Stimulated activated CD4-positive, alpha-beta T cell treated with anti-CD3 and anti-CD28 coated beads, Interleukin-4, amount 100 ng/mL, for 24 hours (primary cell): ENCODE results near the gene MAP2K7.
"Not testable (repeated sequence)": the region's sequence is repeated elsewhere in the genome, so short reads cannot be mapped to it uniquely, and the experiment has no call there.

Experiments used
- DNase-seq: peaks from one replicate; pipeline ENCODE4 v3.0.0-alpha.2; 2020

Gene MAP2K7

DNA sequence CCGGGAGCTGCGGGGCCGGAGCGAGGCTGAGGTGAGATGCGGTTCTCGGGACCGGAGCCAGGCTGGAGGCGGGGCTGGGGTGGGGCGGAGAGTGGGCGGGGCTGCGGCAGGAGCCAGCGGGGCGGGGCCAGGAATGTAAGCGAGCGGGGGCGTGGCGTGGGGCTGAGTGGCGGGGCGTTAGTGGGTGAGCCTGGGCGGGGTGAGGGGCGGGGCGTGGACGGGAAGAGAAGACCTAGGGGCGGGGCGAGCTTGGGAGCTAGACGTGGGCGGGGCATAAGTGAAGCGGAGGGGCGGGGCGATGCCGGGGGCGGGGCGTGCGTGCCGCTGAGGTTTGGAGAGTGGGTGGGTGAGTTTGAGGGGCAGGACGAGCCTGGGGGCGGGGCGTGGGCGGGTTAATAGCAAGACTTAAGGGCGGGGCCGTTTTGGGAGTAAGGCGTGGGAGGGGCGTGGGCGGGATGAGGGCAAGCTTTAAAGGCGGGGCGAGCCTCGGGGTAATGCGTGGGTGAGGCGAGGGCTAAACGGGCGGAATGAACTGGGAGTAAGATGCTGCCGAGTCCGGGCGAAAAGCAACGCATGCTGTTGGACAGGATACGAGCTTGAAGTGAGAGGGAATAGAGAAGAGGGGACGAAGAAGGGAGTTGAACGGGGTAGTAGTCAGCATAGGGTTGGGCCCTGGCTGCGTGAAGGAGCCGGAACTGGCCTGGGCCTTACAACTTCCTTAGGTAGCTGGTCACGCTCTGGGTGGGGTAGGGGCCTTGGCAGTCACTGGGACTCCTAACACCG lies 17.0 kb downstream of the MAP2K7 start:
- peak; percentile 98 for DNase-seq

DNA sequence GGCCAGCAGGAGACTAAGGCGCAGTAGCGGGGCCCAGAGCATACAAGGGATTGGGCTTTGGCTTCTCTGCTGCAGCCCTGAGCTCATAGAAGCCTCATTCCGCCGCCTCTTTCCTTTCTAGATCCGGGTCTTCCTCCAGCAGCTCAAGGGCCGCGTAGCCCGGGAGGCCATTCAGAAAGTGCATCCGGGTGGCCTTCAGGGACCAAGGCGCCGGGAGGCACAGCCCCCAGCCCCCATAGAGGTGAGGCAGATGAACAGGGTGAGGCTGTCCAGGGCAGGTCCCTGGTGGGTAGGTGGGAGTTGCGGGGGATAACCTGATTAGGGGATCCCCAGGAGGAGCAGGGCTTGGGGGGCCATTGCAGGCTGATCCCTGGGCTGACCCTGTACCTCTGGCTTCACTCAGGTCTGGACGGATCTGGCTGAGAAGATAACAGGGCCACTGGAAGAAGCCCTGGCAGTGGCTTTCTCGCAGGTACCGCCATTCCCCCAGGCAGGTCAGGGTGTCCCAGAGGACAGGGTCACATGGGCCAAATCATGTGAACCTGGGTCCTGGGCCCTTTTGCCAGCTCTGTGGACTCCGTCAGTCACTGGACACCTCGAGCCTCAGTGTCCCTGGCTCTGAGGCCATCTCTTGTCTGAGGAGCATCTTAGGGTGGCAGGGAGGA lies 17.8 kb downstream of the MAP2K7 start:
- no peak for DNase-seq

DNA sequence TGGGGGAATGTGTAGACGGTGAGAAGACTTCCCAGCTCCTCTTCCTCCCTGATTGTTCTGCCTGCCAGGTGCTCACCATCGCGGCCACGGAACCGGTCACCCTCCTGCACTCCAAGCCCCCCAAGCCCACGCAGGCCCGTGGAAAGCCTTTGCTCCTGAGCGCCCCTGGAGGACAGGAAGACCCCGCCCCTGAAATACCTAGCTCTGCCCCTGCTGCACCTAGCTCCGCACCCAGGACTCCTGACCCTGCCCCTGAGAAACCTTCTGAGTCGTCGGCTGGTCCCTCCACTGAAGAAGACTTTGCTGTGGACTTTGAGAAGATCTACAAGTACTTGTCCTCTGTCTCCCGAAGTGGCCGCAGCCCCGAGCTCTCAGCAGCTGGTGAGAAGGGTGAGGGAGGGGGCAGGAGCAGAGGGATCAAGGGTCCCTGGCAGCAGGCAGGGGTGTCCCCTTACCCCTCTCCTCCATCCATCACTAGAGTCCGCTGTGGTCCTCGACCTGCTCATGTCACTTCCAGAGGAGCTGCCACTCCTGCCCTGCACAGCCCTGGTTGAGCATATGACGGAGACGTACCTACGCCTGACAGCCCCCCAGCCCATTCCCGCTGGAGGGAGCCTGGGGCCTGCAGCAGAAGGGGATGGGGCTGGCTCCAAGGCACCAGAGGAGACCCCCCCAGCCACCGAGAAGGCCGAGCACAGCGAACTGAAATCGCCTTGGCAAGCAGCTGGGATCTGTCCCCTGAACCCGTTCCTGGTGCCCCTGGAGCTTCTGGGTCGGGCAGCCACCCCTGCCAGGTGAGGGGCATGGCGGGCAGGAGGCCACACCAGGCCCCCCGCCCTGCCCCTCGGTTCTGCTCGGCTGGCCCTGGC lies 18.5 kb downstream of the MAP2K7 start:
- no peak for DNase-seq

GRCh38 chr19:7922836-7923195 lies 19.1 kb downstream of the MAP2K7 start:
- no peak for DNase-seq

DNA sequence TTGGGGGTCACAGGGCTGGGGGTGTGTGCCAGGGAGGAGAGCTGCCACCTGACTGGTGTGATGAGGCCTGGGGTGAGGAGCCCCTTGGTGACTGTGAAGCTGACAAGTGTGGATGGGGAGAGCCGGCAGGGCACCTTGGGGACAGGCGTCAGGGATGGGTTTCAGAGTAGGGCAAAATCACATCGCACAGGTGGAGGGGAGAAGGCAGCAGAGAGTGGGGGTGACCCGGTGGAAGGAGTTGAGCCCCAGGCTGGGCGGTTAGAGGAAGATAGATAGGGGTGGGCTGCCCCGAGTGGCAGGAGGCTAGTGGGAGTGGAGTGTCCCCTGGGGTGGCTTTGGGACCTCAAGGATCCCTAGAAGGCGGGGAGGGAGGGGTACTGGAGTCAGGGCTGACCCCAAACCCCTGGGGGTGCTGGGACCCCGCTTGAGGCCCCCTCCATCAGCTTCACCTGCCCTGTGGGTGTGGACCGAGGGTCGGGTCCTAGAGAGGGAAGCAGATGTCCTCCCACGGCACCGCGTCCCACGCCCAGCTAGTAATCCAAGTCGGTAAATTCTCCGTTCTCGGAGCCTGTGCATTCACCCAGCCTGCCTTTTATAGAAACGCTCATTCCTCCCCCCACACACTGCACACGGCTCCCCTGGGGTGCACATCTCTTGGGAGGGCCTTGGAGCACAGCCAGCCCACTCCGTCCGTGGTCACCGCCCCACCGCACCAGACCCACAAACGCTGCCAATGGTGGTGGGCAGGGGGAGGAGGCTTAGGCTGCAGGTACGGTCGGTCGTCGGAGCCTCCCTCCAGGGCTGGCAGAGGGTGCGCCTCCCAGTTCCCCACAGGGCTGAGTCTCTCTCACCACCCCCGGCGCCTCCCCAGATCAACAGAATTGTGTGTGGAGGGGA lies 19.9 kb downstream of the MAP2K7 start:
- no peak for DNase-seq

- no peak for DNase-seq
These were observed 20.6 kb downstream of the MAP2K7 start for GRCh38 chr19:7924241-7924640.

GRCh38 chr19:7924651-7925170 lies 21.0 kb downstream of the MAP2K7 start:
- DNase-seq: no peak

GRCh38 chr19:7925171-7925851 lies 21.6 kb downstream of the MAP2K7 start:
- DNase-seq: peak; percentile 79

- DNase-seq: peak; percentile 72
These were observed 22.5 kb downstream of the MAP2K7 start, which contains the start of gene CTXN1 for GRCh38 chr19:7926021-7926726. Gene CTXN1 (minus strand): TSS chr19:7926135. CDS start chr19:7925538, 597 bp downstream.

- no peak for DNase-seq
These were observed 23.3 kb downstream of the MAP2K7 start for GRCh38 chr19:7926727-7927604.

DNA sequence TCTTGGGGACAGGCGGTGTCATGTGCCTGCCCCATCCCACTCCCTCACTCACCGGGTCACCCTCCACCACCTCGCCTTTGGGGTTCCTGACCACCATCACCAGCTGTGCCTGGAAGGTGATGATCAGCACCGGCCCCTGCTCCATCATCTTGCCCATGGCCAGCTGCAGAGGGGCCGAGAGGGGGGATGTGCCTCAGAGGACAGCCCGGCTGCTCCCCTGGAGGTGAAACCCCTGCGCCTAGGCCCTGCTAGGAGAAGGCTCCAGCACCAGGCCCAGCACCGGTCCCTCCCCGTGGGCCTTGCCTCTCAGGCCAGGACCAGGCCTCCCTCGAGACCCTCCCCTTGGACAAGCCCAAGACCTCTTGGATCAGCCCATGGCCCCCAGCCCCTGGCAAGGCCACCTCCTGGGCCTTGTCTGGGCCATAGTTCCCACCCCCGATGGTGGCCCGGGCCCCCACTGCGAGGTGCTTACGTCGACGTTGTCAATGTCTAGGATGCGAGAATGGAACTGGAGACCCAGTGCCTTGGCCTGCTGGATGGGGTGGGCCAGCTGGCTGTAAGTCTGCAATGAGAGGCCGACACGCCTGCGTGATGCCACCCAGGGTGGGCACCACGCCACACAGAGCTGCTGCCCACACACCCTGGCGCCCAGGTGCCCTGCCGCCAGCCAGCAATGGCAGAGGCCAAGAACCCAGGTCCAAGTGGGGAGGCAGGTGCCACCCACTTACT lies 24.1 kb downstream of the MAP2K7 start:
- no peak for DNase-seq

DNA sequence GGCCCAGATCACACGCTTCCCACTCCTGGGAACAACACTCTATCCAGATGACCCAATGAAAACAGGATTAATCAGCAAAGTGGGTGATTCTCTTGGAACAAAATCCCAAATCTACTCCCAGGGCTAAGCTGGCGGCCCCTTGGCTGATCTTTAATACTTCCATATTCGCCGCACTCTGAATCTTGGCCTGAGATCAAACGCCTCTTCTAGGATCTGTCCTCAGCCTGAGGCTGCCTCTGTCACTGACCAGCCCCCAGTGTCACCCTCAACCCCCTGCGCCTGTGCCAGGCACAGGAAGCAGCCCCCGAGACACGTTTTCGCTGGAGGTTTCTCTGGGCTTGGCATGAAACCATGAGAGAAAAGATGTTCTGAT lies 24.6 kb downstream of the MAP2K7 start:
- no peak for DNase-seq

- DNase-seq: peak; percentile 64
These were observed 25.3 kb downstream of the MAP2K7 start for GRCh38 chr19:7928741-7929701.

GRCh38 chr19:7930030-7930429 lies 26.4 kb downstream of the MAP2K7 start:
- not testable (repeated sequence) for DNase-seq

DNA sequence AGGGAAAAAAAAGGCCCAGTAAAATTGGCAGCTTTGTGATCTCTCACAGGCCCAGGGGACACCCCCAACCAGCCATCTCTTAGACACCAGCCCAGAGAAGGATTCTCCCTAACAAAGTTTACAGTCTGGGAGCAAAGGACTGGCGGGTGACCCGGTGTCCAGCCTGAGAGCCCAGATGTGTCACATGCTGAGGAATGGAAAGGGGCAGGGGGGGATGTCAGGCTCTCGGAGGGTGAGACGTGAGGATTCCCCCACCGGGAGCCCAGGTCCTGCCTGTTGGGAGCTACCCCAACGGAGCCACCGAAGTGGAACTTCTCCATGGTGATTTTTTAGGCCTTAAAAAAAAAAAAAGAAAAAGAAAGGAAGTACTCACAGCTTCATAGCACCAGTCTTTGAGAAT lies 27.1 kb downstream of the MAP2K7 start:
- no peak for DNase-seq

- no peak for DNase-seq
These were observed 27.8 kb downstream of the MAP2K7 start for GRCh38 chr19:7931221-7932061.
